ENCODE measurements around the gene FBXL14.

- TF ChIP-seq CTCF (IDR thresholded peaks at IDR 0.05; ENCODE audit: poor library complexity), result peak; percentile 87
- no peak for TF ChIP-seq EZH2 (IDR thresholded peaks at IDR 0.05; ENCODE audit: borderline replicate concordance)
- TF ChIP-seq EZH2phosphoT487 (IDR thresholded peaks at IDR 0.05; ENCODE audit: low read depth, severe bottlenecking, unreplicated experiment), result no peak
These were observed 11.0 kb upstream of the FBXL14 start for GRCh38 chr12:1605129-1606020.

All from hepatocyte (in vitro differentiated cells).